Liver (tissue), 9 donors: ENCODE results near the gene PSMG3. TPM values are rescaled to one million over a fixed set of nuclear protein-coding genes. Genes with fewer than 3 reads are reported as not detected.
"Not testable (repeated sequence)": the region's sequence is repeated elsewhere in the genome, so short reads cannot be mapped to it uniquely, and the experiment has no call there.

Source experiments
- DNase-seq: peaks from one replicate; pipeline ENCODE4 v3.0.0-alpha.2; 2017; ENCODE audit warnings: low spot score
- H3K27ac ChIP-seq, 2 donors: one replicate each; pipeline ENCODE4 v1.7.0; 2013; ENCODE audit warnings: inconsistent platforms in 2 of 2, low read length in 2 of 2, control low read depth in 1 of 2, low read depth in 1 of 2, mild to moderate bottlenecking in 1 of 2
- H3K27me3 ChIP-seq, 4 donors: one replicate each; pipeline versions ENCODE4 v1.6.1 to v1.7.0; 2013; ENCODE audit warnings: low read length in 3 of 4, inconsistent platforms in 1 of 4, mild to moderate bottlenecking in 1 of 4, moderate library complexity in 1 of 4; ENCODE audit not compliant: control insufficient read depth in 4 of 4, insufficient read depth in 4 of 4
- H3K36me3 ChIP-seq, 4 donors: one replicate each; pipeline versions ENCODE4 v1.6.1 to v1.7.0; 2013; ENCODE audit warnings: low read length in 3 of 4, mild to moderate bottlenecking in 3 of 4, low read depth in 1 of 4, moderate library complexity in 1 of 4; ENCODE audit not compliant: control insufficient read depth in 4 of 4, insufficient read depth in 3 of 4
- H3K4me1 ChIP-seq, 4 donors: one replicate each; pipeline versions ENCODE4 v1.6.1 to v1.7.0; 2013; ENCODE audit warnings: low read length in 3 of 4, mild to moderate bottlenecking in 3 of 4, moderate library complexity in 1 of 4; ENCODE audit not compliant: control insufficient read depth in 4 of 4, insufficient read depth in 4 of 4
- H3K4me3 ChIP-seq, 3 donors: one replicate each; pipeline versions ENCODE4 v1.6.1 to v1.7.0; 2013; ENCODE audit warnings: low read length in 3 of 3, control low read depth in 1 of 3, low read depth in 1 of 3, mild to moderate bottlenecking in 1 of 3
- H3K9ac ChIP-seq, 2 donors: one replicate each; pipeline ENCODE4 v1.7.0; 2013; ENCODE audit warnings: low read length in 2 of 2, mild to moderate bottlenecking in 2 of 2, moderate library complexity in 2 of 2, control low read depth in 1 of 2, low read depth in 1 of 2
- H3K9me3 ChIP-seq, 4 donors: one replicate each; pipeline versions ENCODE4 v1.6.1 to v1.7.0; 2013; ENCODE audit warnings: low read length in 3 of 4; ENCODE audit not compliant: control insufficient read depth in 4 of 4
- ATF3 ChIP-seq: IDR thresholded peaks from 2 replicates; pipeline ENCODE4 v1.6.1; 2016; ENCODE audit warnings: antibody characterized with exemption
- FOXA1 ChIP-seq: IDR thresholded peaks from 2 replicates; pipeline ENCODE4 v1.6.1; 2016; ENCODE audit warnings: antibody characterized with exemption
- FOXA2 ChIP-seq: IDR thresholded peaks from 2 replicates; pipeline ENCODE4 v1.6.1; 2016; ENCODE audit warnings: antibody characterized with exemption
- GABPA ChIP-seq, 2 donors: IDR thresholded peaks in 1 of 2; conservative IDR thresholded peaks in 1 of 2; 2 replicates each; pipeline ENCODE4 v1.6.1; 2016; ENCODE audit warnings: antibody characterized with exemption in 2 of 2, mild to moderate bottlenecking in 1 of 2, moderate library complexity in 1 of 2
- HNF4A ChIP-seq, 2 donors: conservative IDR thresholded peaks; 2 replicates each; pipeline ENCODE4 v1.6.1; 2016; ENCODE audit warnings: antibody characterized with exemption in 2 of 2, mild to moderate bottlenecking in 2 of 2
- HNF4G ChIP-seq: IDR thresholded peaks from 2 replicates; pipeline ENCODE4 v1.6.1; 2016; ENCODE audit warnings: antibody characterized with exemption
- MAX ChIP-seq: IDR thresholded peaks from 2 replicates; pipeline ENCODE4 v1.6.1; 2016; ENCODE audit warnings: antibody characterized with exemption
- NR2F2 ChIP-seq: IDR thresholded peaks from 2 replicates; pipeline ENCODE4 v1.6.1; 2016; ENCODE audit warnings: antibody characterized with exemption
- REST ChIP-seq: IDR thresholded peaks from 2 replicates; pipeline ENCODE4 v1.6.1; 2016; ENCODE audit warnings: antibody characterized with exemption, mild to moderate bottlenecking
- RXRA ChIP-seq, 2 donors: IDR thresholded peaks; 2 replicates each; pipeline ENCODE4 v1.6.1; 2017 to 2018; ENCODE audit warnings: antibody characterized with exemption in 2 of 2, mild to moderate bottlenecking in 1 of 2
- SP1 ChIP-seq: IDR thresholded peaks from 2 replicates; pipeline ENCODE4 v1.6.1; 2018; ENCODE audit warnings: antibody characterized with exemption, mild to moderate bottlenecking
- YY1 ChIP-seq: IDR thresholded peaks from 2 replicates; pipeline ENCODE4 v1.6.1; 2016; ENCODE audit warnings: antibody characterized with exemption, mild to moderate bottlenecking
- ZBTB33 ChIP-seq: IDR thresholded peaks from 2 replicates; pipeline ENCODE4 v1.6.1; 2016; ENCODE audit warnings: antibody characterized with exemption
- WGBS: extraction: QIAGEN DNeasy Blood & Tissue Kit; methylation state at CpG from one replicate; pipeline ENCODE4 v1.1.7; 2013; 5-methylcytosine and 5-hydroxymethylcytosine counted together
- polyA plus RNA-seq, 2 donors: library from polyadenylated mRNA; stranded (reverse) in 1 of 2; unstranded in 1 of 2; fragments of 200-250 nt in 1 of 2; fragments of >200 nt in 1 of 2; fragmentation: Nextera tagmentation in 1 of 2; extraction: Ambion mirVana in 1 of 2; gene quantifications; one replicate each; pipeline versions ENCODE4 v1.2.1 to v1.2.3, GENCODE V29; 2013 to 2015
- total RNA-seq, 2 donors: library from RNA; depleted of rRNA; stranded (reverse); fragments of >200 nt; gene quantifications; one replicate each; pipeline ENCODE4 v1.2.3, GENCODE V29; 2014
- donor health status: healthy.
- donor health status: healthy.
- donor health status: healthy.
- donor health status: healthy.
- donor health status: healthy.

The PSMG3 gene
- total and polyA plus RNA-seq, 4 donors, result 10.1 to 22.4 (median 15.7) TPM

GRCh38 chr7:1521456-1521855 lies 48.4 kb downstream of the PSMG3 start:
- no peak overlapping the region for H3K9ac ChIP-seq
- no peak overlapping the region for H3K27ac ChIP-seq
- TF ChIP-seq YY1 (no peak), HNF4A (conservative IDR thresholded peaks at IDR 0.05) (no peak), ATF3 (no peak), ZBTB33 (no peak), NR2F2 (no peak), HNF4G (no peak), SP1 (no peak), FOXA2 (no peak), MAX (no peak), FOXA1 (no peak), GABPA (IDR thresholded peaks at IDR 0.05 in 1 of 2, conservative IDR thresholded peaks at IDR 0.05 in 1 of 2) (no peak)
- H3K4me1 ChIP-seq, result no peaks in the 10 kb centered on the region
- H3K9me3 ChIP-seq, result no peaks in the 10 kb centered on the region
- H3K36me3 ChIP-seq, result no peaks in the 10 kb centered on the region
- no peak for DNase-seq
- 88% methylated on average over 11 of the region's 11 CpGs for WGBS
- H3K4me3 ChIP-seq, result no peak overlapping the region
- H3K27me3 ChIP-seq, result no peaks in the 10 kb centered on the region

GRCh38 chr7:1520539-1521234 lies 49.1 kb downstream of the PSMG3 start:
- 82% methylated on average over 27 of the region's 27 CpGs for WGBS
- Histone ChIP-seq H3K4me3 (no peak overlapping the region), H3K4me1 (no peaks in the 10 kb centered on the region), H3K27me3 (no peaks in the 10 kb centered on the region), H3K9me3 (no peaks in the 10 kb centered on the region), H3K27ac (no peak overlapping the region), H3K9ac (no peak overlapping the region), H3K36me3 (no peaks in the 10 kb centered on the region)
- no peak for DNase-seq
- TF ChIP-seq NR2F2 (no peak), RXRA (IDR thresholded peaks at IDR 0.05) (no peak), REST (no peak), MAX (no peak)

GRCh38 chr7:1519322-1519922 lies 50.4 kb downstream of the PSMG3 start:
- not testable (repeated sequence) for DNase-seq, H3K4me1 ChIP-seq, H3K27me3 ChIP-seq, H3K27ac ChIP-seq, H3K4me3 ChIP-seq, H3K9me3 ChIP-seq, H3K36me3 ChIP-seq, H3K9ac ChIP-seq
- WGBS, result 89% methylated on average over 12 of the region's 12 CpGs
